ENCODE measurements around the gene ME2.
"Not testable (repeated sequence)": the region's sequence is repeated elsewhere in the genome, so short reads cannot be mapped to it uniquely, and the experiment has no call there.

Gene ME2

DNA sequence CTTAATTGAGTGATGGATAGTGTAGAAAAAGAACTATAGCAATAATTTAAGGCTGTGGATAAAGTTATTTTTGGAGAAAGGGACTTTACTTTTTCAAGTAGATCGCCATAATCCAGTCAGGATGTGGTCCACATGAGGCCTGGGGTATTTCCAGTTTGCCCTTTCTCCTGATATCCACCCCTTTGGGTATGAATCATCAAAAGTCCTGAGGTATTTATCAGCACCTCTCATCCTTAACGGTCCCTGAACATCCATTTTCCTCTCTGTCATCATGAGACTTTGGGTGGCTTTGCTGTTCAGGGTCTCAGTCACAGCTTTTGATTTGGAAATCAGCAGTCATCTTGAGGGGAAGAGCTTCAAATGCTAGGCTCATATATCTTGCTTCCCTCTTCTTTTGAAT is 49.6 kb downstream of the ME2 start:
- no peak for DNase-seq

DNA sequence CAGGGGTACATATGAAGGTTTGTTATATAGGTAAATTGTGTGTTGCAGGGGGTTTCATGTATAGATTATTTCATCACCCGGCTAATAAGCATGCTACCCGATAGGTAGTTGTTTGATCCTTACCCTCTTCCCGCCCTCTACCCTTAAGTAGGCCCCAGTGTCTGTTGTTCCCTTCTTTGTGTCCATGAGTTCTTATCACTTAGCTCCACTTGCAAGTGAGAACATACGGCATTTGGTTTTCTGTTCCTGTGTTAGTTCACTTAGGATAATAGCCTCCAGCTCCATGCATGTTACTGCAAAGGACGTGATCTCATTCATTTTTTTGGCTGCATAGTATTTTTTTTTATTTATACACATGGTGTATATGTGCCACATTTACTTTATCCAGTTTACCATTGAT is 54.8 kb downstream of the ME2 start:
- DNase-seq = no peak

DNA sequence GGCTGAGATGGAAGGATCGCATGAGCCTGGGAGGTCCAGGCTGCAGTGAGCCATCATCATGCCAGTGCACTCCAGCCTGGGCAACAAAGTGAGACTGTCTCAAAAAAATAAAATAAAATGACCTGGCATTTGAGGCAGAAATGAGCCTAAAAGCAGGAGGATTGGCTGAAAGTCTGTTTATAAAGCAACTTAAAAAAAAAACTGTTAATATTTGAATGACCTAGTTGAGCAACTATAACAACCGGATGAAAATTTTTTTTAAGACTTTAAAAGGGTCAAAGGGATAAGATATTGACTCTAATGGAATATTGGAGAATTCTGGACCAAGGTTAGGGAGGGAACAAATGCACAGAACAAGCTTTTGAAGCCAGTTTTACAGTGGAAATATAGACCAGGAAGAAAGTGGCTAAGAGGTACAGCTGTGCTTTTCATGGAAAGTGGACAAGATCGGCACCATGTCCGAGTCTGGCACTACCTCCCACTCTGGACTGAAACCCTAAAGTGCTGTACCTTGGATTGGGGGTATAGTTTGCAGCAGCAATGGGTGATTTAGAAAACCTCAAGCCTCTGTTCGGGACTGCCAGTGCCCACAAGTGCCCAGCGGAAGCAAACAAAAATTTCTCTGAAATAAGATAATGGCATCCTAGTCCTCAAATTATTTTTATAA is 55.8 kb downstream of the ME2 start:
- no peak for DNase-seq

DNA sequence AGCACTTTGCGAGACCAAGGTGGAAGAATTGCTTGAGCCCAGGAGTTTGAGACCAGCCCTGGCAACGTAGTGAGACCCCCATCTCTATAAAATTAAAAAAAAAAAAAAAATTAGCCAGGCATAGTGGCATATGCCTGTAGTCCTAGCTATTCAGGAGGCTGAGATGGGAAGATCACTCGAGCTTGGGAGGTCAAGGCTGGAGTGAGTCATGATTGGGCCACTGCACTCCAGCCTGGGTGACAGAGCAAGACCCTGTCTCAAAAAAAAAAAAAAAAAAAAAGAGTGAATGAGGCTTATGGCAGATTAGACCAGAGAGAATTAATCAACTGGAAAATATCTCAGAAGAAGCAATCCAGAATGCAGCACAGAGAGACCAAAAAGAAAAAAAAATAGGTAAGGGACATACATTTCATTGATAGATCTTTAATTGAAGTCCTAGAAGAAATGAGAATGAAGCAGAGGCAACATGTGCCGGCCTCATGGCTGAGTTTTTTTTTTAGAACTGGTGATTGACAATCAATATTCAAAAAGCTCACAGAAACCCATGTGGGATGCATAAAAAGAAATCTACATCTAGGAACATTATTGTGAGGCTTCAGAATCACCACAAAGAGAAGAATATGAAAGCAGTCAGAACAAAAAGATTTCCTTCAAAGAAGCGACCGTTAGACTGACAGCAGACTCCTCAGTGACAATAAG is 56.7 kb downstream of the ME2 start:
- no peak for DNase-seq

DNA sequence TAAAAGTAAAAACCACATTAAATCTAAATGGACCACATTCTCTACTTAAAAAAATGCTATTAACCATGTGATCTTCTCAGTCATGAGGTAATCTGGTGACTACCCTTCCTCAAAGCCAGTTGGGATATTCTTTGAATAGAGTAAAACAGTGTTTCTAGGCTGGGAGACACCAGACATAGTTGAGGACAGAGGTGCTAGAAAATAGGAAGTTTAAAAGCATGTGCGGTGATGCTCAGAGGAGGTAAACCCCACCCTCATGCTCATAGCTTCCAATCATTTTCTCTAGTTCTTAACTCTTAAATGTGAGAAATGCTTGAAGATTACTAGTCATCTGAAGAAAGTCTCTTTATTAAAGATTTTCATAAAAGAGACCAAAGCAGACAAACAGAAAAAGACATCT is 58.3 kb downstream of the ME2 start:
- no peak for DNase-seq

DNA sequence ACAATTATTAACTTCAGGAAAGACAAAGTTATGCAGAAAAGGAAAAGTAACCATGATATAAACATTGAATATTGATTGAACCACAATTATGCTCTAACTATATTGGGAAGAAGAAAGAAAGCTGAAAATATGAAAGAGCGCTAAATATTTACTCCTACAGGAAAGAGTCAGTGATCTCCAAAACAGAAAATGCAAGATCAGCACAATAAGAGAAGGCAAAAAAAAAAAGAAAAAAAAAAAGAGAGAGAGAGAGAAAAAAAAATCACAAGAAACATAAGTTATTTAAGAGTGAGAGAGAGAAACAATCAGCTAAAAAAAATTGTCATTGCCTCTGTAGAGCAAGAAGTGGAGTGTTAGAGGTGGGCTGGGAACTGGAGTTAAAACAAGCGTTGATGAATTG is 60.0 kb downstream of the ME2 start:
- no peak for DNase-seq

DNA sequence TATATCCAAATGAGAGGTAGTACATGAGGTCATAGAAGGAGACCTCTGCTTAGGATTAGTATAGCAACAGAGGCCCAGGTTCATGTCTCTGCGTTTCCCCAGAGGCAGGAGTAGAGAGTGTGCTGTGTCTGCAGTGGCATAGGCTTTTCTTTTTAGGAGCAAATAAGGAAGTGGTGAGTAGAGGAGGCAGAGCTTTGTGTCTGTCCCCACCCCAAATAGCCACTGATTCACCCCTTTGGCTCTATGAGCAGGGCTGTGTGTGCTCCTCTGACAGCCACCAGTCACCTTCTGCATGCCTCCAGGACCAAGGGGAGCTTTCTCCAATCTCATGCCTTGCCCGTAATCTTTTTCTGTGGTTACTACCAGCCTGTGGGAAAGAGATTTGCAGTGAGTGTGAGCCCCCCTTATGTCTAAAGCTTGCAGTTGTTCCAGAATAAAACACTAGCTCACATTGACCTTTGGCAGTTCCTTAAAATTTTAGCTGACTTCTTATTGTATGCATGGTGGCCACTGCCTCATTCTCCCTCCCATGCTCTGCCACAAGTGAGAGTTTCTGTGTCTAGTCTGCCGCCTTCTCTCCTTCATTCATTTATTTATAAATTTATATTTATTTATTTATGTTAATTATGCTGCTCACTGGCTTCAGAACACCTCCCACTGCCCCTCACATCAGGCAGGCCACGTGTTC is 65.5 kb downstream of the ME2 start:
- DNase-seq = no peak

DNA sequence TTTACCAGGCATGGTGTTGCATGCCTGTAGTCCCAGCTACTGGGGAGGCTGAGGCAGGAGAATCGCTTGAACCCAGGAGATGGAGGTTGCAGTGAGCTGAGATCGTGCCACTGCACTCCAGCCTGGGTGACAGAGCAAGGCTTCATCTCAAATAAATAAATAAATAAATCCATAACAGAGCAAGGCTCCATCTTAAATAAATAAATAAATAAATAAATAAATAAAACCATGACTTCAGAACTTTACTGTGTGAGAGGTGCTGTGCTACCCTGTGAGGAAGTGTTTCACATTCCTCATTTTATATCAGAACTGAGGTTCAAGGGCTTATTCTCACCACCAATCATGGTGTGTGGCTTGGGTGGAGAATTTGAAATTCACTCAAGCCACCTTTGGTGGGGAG is 67.0 kb downstream of the ME2 start:
- DNase-seq = not testable (repeated sequence)

DNA sequence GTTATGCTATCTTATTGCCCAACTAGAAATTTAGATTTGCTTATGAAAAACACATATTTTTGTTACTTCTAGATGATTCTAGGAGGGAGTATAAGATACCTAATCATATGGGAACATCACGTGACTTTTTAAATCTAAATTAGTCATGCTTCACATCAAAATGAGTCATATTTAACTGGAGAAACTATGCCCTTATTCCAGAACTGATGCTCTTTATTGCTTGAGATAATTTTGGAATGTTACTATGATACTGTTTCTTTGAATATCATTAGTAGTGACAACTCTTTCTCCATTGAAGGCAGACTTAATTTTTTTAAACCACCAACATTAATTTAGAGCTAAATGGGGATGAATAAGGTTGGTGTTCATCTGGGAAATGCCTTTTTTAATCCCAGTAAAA is 69.0 kb downstream of the ME2 start:
- DNase-seq = no peak

DNA sequence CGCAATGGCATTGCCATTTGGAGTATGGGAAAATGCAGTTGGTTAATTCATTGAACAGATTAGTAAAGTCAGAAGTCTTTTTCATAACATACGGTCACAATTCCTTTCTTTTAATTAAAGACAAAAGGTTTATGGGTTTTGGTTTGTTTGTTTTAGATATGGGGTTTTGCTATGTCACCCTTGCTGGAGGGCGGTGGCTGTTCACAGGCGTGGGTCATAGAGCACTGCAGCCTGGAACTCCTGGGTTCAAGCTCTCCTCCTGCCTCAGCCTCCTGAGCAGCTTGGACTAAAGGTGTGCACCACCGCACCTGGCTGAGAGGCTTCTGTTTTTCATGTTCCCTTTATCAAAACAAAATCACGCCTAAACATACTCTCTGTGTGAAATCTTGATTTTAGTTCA is 70.3 kb downstream of the ME2 start:
- DNase-seq = no peak

DNA sequence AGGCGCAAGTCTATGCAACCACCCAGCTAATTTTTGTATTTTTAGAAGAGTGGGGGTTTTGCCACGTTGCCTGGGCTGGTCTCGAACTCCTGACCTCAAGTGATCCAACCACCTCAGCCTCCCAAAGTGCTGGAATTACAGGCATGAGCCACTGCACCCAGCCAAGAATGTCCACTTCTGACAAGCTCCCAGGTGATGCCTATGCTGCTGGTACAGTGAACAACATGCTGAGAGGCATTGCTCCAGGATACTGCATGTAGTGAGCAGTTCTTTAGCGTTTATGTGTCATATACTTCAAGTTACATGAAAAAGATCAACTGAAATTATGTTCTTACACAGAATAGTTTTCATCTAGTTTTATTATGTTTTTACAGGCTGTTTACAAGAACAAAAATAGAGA is 71.7 kb downstream of the ME2 start:
- no peak for DNase-seq

DNA sequence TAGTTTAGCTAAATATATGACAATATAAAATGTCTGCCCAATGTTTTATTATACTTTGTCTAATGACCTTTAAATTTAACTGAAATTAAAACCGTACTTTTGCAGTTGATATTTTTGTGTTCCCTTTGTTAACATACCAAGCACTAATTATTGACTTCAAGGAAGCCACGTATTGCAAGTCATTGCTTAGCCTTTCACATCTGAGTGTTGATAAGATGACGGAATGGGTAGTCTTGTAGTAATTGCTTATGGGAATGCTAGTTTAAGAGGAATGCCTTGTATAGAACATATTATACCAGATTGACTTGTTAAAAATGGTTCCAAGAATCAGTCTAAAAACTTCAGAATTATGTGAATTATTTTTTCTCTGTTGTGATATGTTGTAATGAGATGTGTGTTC is 74.9 kb downstream of the ME2 start:
- DNase-seq = no peak

DNA sequence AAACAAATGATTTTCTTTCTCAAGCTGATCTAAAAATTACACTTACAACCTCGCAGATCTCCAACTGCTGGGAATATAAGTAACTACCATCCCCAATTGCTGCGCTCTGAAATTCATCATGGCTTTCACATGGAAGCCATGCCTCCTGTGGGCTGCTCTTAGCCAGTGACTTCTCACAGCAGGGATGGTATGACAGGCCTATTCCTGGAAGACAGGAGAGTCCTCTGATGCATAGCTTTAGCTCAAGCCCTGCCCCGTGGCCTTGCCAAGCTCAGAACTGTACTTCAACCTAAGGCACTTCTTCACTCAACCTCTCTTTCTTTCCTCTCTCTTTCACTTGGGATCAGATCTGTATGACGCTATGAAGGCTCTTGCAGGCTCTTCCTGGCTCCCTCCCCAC is 76.3 kb downstream of the ME2 start:
- no peak for DNase-seq

DNA sequence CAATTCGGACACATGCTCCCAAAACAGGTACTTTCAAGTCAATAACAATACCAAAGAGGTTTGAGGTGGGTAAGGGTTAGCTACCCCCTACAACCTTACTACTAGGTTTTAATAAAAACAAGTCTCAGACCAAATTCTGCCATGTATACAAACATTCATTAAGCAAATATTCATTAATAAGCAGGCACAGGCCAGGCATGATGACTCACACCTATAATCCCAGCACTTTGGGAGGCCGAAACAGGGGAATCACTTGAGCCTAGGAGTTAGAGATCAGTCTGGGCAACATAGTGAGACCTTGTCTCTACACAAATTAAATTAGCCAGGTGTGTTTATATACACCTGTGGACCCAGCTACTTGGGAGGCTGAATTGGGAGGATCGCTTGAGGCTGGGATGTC is 77.2 kb downstream of the ME2 start:
- no peak for DNase-seq

DNA sequence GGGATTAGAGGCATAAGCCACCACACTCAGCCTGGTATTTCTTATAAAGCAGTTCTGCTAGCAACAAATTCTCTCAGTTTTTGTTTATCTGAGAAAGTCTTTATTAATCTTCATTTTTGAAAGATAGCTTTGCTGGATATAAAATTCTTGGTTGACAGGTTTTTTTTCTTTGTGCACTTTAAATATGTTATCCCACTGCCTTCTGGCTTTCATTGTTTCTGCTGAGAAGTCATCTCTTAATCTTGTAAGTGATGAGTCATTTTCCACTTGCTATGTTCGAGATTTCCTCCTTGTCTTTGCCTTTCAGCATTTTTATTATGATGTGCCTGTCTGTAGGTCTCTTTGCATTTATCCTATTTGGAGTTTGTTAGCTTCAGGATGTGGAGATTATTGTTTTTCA is 83.1 kb downstream of the ME2 start:
- no peak for DNase-seq

DNA sequence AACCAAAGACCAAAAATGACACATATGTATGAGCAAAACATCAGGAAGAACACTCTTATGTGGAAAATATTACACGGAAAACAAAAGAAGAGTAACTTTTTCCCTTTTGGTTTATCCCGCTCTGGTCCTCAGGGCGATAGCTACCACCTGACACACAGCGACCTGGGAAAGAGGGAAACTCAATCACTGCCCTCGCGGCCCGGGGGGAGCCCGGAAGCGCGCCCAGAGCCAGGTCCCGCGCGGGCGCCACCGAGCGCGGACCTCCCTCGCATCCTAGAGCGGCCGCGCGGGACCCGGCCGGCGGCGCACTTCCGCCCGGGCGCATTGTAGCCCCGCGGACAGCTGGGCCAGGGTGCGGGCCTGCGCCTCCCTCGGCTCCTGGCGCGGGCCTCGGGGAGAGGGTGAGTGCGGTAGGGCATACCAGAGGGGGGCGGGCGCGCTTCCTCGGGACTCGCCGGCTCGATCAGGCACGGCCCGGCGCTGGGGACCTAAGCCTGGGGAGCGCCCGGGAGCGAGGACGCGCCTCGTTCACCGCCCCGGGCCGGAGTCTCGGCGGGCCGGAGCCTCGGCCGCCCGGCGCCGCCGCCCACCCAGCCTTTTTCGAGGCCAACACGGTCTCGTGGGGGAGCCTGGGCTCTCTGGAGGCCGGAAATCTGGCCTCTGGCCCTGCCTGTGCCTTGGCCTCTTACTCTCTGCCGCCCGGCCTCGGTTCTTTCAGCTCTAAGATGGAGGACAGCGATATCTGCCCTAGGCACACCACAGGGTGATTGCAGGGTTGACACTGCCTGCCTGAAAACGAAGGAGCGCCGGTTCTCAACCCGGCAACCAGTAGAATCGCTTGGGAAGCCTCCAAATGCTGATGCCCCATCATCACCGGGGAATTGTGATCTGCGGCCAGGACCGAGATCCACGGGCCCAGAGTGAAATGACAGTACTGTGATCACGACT is 89.1 kb downstream of the ME2 start, which contains the start of gene ELAC1:
ELAC1 (plus strand) TSS at position 327 of the 948 bp plus-strand sequence. CDS start 6,365 bp downstream, outside the sequence.
- peak; percentile 42 for DNase-seq

DNA sequence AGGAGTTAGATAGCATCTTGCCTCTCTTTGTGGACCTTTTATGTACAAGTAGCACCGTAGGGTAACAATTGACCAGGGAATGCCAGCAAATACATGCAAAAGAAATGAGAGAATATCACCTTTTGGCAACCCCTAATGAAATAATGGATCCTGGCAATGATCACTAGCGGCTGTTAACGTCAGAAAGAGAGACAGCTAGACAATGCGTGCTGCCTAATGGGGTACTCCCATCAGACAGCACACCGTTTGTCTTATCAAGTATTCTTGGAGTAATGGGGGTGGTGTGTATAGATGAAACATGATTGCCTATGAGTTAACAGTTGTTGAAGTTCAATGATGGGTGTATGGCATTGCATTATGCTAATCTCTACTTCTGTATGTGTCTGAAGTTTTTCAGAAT is 90.5 kb downstream of the ME2 start:
- DNase-seq = no peak

DNA sequence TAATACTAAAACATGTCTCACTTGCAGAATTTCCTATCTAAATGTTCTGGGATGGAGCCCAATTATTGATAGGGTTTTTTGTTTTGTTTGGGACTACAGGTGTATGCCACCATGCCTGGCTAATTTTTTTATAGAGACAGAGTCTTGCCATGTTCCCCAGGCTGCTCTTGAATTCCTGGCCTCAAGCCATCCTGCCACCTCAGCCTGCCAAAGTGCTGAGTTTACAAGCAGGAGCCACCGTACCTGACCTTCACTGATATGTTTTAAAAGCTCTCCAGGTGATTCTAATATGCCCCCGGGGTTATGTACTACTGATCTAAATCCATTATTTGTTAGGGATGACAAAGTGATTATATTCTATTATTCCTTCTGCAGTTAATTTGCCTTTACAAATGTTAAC is 91.1 kb downstream of the ME2 start:
- DNase-seq = no peak

DNA sequence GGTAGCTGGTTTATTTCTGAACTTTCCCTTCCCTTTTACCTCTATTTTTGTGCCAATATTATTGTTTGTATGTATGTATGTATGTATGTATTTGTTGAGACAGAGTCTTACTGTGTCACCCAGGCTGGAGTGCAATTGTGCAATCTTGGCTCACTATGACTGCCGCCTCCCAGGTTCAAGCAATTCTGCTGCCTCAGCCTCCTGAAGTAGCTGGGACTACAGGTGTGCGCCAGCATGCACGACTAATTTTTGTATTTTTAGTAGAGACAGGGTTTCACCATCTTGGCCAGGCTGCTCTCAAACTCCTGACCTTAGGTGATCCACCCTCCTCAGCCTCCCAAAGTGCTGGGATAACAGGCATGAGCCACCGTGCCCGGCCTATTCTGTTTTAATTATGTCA is 93.5 kb downstream of the ME2 start:
- not testable (repeated sequence) for DNase-seq

DNA sequence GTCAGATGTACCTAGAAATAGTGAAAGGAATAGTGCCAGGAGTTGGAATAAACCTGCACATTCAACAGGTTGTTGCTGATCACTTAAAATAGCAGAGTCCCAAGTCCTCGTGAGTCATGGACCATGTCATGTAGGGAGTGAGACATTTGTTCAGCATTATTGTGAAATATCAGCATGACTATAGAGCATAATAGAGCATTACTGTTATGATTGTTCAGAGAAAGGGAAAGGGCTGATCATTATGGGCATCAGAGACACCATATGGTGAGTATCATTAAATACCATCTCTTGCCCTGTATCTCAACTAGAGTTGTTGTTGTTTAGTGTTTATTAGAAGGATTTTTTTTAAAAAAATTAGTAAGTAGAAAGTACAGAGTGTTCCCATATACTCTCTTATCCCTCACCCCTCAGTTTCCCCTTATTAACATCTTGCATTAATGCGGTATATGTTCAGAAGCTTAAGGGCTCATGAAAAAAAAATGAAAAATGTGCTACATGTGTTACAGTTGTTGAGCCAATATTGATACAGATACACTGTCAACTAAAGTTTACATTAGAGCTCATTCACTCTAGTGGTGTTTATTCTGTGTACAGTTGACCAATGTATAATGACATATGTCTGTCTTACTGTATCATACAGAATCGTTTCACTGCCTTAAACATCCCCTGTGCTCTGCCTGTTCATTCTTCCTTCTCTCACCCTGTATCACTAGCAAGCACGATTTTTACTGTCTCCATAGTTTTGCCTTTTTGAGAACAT is 94.6 kb downstream of the ME2 start:
- no peak for DNase-seq

DNA sequence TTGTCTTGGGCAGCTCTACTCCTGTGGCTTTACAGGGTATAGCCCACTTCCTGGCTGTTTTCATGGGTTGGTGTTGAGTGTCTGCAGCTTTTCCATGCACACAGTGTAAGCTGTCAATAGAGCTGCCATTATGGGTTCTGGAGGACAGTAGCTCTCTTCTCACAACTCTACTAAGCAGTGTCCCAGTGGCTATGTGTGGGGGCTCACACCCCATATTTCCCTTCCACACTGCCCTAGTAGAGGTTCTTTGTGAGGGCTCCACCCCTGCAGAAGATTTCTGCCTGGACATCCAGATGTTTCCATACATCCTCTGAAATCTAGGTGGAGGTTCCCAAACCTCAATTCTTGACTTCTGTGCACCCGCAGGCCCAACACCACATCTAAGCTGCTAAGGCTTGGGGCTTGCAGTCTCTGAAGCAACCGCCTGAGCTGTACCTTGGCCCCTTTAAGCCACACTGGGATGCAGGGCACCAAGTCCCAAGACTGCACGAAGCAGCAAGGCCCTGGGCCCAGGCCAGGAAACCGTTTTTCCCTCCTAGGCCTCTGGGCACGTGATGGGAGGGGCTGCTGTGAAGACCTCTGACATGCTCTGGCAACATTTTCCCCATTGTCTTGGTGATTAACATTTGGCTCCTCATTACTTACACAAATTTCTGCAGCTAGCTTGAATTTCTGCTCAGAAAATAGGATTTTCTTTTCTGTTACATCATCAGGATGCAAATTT is 98.3 kb downstream of the ME2 start:
- DNase-seq = no peak

DNA sequence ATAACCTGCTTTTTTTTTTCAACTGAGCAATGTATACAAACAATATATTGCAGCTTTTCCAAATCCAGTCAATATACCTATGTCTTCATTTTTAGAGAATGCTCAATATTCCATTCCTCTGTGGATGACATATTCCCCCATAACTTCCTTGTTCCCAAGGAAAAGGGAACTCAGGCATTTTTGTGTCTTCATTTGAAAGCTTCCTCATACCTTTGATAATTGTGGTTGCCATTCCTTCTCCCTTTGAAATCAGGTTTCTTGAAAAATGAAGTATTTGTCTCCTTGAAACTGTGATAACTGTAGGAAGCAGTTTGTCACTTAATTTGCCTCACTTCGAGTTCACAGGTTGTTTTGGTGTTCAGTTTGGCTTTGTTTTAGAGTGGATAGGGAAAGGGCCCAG is 102.5 kb downstream of the ME2 start:
- DNase-seq = no peak

All from KG1 (cell line).